HepG2 (cell line): ENCODE data around the gene SNU13. TPM values are rescaled to one million over a fixed set of nuclear protein-coding genes. Genes with fewer than 3 reads are reported as not detected.
A peak's percentile ranks its signal among the peaks of the same experiment; 100 is the strongest.

ENCODE experiments used
- GZF1 ChIP-seq: sonication (generic); formaldehyde crosslinking; IDR thresholded peaks from 2 replicates; pipeline ENCODE4 v1.5.1; 2020; ENCODE audit warnings: mild to moderate bottlenecking, missing genetic modification reagents
- HDAC2 ChIP-seq: sonication (generic); formaldehyde crosslinking; IDR thresholded peaks from 2 replicates; pipeline ENCODE4 v1.4.0; 2020; ENCODE audit warnings: missing genetic modification reagents
- HOXA5 ChIP-seq: sonication (generic); formaldehyde crosslinking; IDR thresholded peaks from 2 replicates; pipeline ENCODE4 v1.4.0; 2020; ENCODE audit warnings: missing genetic modification reagents
- ISL2 ChIP-seq: sonication (generic); formaldehyde crosslinking; IDR thresholded peaks from 2 replicates; pipeline ENCODE4 v1.5.0; 2020; ENCODE audit warnings: missing genetic modification reagents
- NFKB2 ChIP-seq: sonication (generic); formaldehyde crosslinking; IDR thresholded peaks from 2 replicates; pipeline ENCODE4 v1.4.0; 2020; ENCODE audit warnings: missing genetic modification reagents, borderline replicate concordance
- TRAFD1 ChIP-seq: sonication (generic); formaldehyde crosslinking; IDR thresholded peaks from 2 replicates; pipeline ENCODE4 v1.5.1; 2020; ENCODE audit warnings: missing genetic modification reagents, mild to moderate bottlenecking, borderline replicate concordance
- WIZ ChIP-seq: sonication (generic); formaldehyde crosslinking; IDR thresholded peaks from 2 replicates; pipeline ENCODE4 v1.5.1; 2020; ENCODE audit warnings: mild to moderate bottlenecking, missing genetic modification reagents
- ZBTB43 ChIP-seq: sonication (generic); formaldehyde crosslinking; conservative IDR thresholded peaks from 2 replicates; pipeline ENCODE4 v1.4.0; 2020; ENCODE audit warnings: missing genetic modification reagents
- ZBTB46 ChIP-seq: sonication (generic); formaldehyde crosslinking; IDR thresholded peaks from 2 replicates; pipeline ENCODE4 v1.4.0; 2020; ENCODE audit warnings: mild to moderate bottlenecking, missing genetic modification reagents, borderline replicate concordance
- ZFP91 ChIP-seq: sonication (generic); formaldehyde crosslinking; IDR thresholded peaks from 2 replicates; pipeline ENCODE4 v1.9.0; 2022; ENCODE audit warnings: missing genetic modification reagents, mild to moderate bottlenecking, borderline replicate concordance
- ZHX1 ChIP-seq: sonication (generic); formaldehyde crosslinking; IDR thresholded peaks from 2 replicates; pipeline ENCODE4 v1.8.1; 2022; ENCODE audit warnings: low read depth, mild to moderate bottlenecking, missing genetic modification reagents
- ZNF44 ChIP-seq: sonication (generic); formaldehyde crosslinking; IDR thresholded peaks from 2 replicates; pipeline ENCODE4 v1.5.1; 2020; ENCODE audit warnings: mild to moderate bottlenecking, missing genetic modification reagents
- ZNF574 ChIP-seq: sonication (generic); formaldehyde crosslinking; IDR thresholded peaks from 2 replicates; pipeline ENCODE4 v1.4.0; 2020; ENCODE audit warnings: missing genetic modification reagents
- ZNF883 ChIP-seq: sonication (generic); formaldehyde crosslinking; IDR thresholded peaks from 2 replicates; pipeline ENCODE4 v1.5.1; 2020; ENCODE audit warnings: mild to moderate bottlenecking, missing genetic modification reagents; ENCODE audit errors: not compliant biosample characterization
- ZSCAN25 ChIP-seq: sonication (generic); formaldehyde crosslinking; IDR thresholded peaks from 2 replicates; pipeline ENCODE4 v1.8.0; 2022; ENCODE audit warnings: mild to moderate bottlenecking, missing genetic modification reagents
- polyA plus RNA-seq, 8 experiments: library from polyadenylated mRNA; depleted of rRNA in 3 of 8; stranded (reverse) in 7 of 8; unstranded in 1 of 8; fragments of >200 nt; fragmentation: Illumina TruSeq in 4 of 8; extraction: Trizol in 4 of 8; gene quantifications; 2 replicates each; pipeline versions ENCODE4 v1.2.1 to v1.2.3, GENCODE V29; 2011 to 2016; ENCODE audit warnings: low read depth in 4 of 8, missing spikeins in 1 of 8, mixed read lengths in 1 of 8; ENCODE audit not compliant: insufficient read depth in 1 of 8
- total RNA-seq, 5 experiments: library from RNA; depleted of rRNA; stranded (reverse); fragments of >200 nt; fragmentation: Illumina TruSeq; extraction: Trizol; gene quantifications; 2 replicates each; pipeline ENCODE4 v1.2.3, GENCODE V29; 2016; ENCODE audit warnings: low read depth in 1 of 5

Gene SNU13
- total and polyA plus RNA-seq, 2 of the 13 experiments (the other 11 are each of a cell fraction or from before 2014, with no cell fraction given) = 203 to 287 TPM

- TF ChIP-seq ZNF883 (CRISPR knock-in tag) = peak; percentile 24
- TF ChIP-seq GZF1 (CRISPR knock-in tag) = 0 out of 2 replicates have a peak, but pooled peaks have one; percentile 34
- peak; percentile 98 for TF ChIP-seq ZHX1 (CRISPR knock-in tag)
- 0 out of 2 replicates have a peak, but pooled peaks have one; percentile 45 for TF ChIP-seq HOXA5
- TF ChIP-seq ZFP91 (CRISPR knock-in tag) = peak; percentile 70; the same call in 1 of the 2 replicates
- 0 out of 2 replicates have a peak, but pooled peaks have one; percentile 83 for TF ChIP-seq NFKB2 (CRISPR knock-in tag)
- TF ChIP-seq WIZ (CRISPR knock-in tag) = 0 out of 2 replicates have a peak, but pooled peaks have one; percentile 58
- peak; percentile 71 for TF ChIP-seq HDAC2
- no peak for TF ChIP-seq ZSCAN25 (CRISPR knock-in tag)
- TF ChIP-seq ZNF44 (CRISPR knock-in tag) = no peak
- TF ChIP-seq ZBTB43 (CRISPR knock-in tag) = 0 out of 2 replicates have a peak, but pooled peaks have one; percentile 34
- 0 out of 2 replicates have a peak, but pooled peaks have one; percentile 76 for TF ChIP-seq TRAFD1 (CRISPR knock-in tag)
- TF ChIP-seq ISL2 (CRISPR knock-in tag) = peak; percentile 41; the same call in 1 of the 2 replicates
- TF ChIP-seq ZBTB46 (CRISPR knock-in tag) = no peak
- TF ChIP-seq ZNF574 (CRISPR knock-in tag) = peak; percentile 88
Measured at GRCh38 chr22:41682033-41682807, 6.4 kb downstream of the SNU13 start (continued).
